NCI-H524 (cell line): ENCODE measurements around the gene ARFGAP3.

Experiments
- DNase-seq, 2 experiments: peaks; one replicate each; lab custom pipeline; 2025; lab: John Stamatoyannopoulos, UW

ARFGAP3 gene

GRCh38 chr22:42820045-42820763 lies 36.9 kb downstream of the ARFGAP3 start:
- peak in 1 of 2 experiments; percentile 40 for DNase-seq

DNA sequence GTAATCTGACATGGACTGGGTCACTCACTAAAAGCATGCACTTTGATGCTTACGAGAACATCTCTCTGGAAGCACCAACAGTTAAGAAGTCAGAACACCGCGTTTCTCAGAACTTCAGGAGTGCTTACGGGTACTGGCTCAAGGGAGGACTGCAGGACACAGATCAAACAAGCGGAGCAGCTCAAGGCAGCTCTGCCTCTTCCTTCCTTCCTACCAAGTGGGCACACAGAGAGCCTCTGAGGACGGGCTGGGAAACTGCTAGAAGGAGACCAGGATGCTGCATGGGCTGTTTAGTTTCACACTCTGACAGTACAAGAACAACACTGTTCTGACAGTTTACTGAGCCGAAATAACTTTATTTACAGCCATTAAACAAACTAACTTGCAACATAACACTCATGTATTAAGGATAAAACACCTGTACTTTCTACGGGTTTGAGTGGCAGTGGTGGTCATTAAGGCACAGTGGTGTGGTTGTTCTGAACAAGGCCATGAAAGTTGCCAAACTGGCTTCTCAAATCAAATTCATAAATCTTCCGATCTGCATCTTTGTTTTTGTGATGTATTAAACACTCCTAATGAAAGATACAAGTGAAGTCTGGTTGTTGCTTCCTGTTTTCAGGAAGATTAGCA lies 37.5 kb downstream of the ARFGAP3 start:
- DNase-seq: no peak

GRCh38 chr22:42817556-42817955 lies 39.5 kb downstream of the ARFGAP3 start:
- no peak for DNase-seq

GRCh38 chr22:42816336-42816735 lies 40.7 kb downstream of the ARFGAP3 start:
- no peak for DNase-seq

DNA sequence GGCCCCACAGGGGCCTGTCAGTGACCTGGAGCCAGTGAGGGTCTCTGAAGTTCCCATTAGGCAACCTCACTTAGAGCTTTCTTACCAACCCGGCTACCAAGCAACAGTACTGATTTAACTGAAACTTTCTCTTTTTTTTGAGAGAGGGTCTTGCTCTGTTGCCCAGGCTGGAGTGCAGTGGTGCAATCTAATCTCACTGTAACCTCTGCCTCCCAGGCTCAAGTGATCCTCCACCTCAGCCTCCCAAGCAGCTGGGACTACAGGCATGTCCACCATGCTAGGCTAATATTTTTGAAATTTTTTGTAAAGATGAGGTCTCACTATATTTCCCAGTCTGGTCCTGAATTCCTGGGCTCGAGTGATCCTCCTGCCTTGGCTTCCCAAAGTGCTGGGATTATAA lies 42.5 kb downstream of the ARFGAP3 start:
- no peak for DNase-seq

DNA sequence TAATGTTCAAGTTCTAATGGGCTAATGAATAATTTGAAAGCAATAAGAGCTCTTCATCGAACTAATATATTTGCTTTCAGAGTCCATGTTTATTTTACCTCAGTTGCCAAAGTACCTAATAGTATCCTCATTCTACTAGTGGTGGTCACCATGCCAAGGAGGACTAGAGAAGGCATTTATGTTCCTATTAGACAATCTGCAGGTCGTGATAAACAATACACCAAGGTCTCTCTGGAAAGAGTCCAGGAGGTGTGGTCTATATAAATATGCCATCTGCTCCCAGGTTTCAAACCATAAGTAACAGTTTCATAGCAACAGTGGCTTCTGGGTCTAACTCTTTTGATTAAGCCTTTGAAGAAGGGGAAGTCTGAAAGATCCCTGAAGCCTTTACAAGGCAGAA lies 42.9 kb downstream of the ARFGAP3 start:
- DNase-seq: peak; percentile 81 to 96

DNA sequence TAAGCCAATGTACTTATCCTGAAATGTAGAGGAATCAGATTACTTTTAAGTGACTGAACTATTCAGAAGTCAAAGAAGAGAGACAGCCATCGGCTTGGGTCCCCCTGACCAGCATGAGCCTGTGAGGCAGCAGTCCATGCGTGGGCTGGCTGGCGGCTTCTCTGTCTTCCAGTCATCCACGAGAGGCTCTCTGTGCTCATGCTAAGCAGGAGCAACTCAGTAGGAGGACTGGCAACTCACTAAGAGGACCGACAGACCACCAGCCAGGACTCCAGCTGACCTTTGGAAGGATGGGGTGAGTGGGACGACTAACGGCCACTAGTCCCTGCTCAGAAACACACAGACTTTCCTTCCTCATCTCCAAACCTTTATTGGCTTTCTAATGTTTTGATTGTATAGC lies 43.6 kb downstream of the ARFGAP3 start:
- DNase-seq: no peak

DNA sequence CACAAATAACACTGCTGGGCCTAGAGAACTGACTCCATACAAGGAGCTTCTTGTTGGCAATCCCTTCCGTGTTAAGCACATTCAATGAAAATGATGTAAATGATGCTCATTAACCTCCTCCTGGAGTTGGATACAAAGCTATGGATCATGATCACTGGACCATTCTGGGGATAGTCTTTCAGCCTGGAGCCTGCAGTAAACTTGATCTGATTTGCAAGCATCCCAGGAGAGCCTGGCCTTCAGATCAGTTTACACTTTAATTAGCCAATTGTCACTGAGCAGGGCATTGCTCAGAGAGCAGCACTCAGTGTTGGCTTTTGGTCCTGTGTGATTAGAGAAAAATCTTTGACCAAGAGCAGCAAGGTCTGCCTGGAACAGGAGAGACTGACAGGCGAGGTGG lies 45.6 kb downstream of the ARFGAP3 start:
- peak; percentile 16 to 81 for DNase-seq

GRCh38 chr22:42808521-42808920 lies 48.6 kb downstream of the ARFGAP3 start:
- no peak for DNase-seq

DNA sequence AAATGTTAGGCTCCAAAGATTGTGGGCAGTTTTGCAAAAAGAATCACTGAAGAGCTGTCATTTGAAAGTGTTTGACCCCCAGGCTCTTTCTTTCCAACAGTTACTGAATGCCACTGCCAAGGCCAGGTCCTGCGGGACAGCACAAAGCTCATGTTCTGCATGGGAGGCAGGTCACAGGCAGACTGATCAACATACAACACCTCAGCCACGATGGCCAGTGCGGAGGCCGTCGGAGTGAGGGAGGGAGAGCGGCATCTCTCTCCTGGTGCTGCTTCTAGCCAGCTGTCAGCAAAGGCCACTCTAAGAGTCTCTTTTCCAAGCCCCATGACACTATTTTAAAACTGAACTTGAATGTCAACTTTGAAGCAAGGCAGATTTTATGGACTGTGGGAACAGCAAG lies 49.9 kb downstream of the ARFGAP3 start:
- no peak for DNase-seq

- no peak for DNase-seq
Observed at GRCh38 chr22:42805998-42806830, 50.9 kb downstream of the ARFGAP3 start.

- no peak for DNase-seq
Observed at GRCh38 chr22:42805016-42805997, 51.8 kb downstream of the ARFGAP3 start.

DNA sequence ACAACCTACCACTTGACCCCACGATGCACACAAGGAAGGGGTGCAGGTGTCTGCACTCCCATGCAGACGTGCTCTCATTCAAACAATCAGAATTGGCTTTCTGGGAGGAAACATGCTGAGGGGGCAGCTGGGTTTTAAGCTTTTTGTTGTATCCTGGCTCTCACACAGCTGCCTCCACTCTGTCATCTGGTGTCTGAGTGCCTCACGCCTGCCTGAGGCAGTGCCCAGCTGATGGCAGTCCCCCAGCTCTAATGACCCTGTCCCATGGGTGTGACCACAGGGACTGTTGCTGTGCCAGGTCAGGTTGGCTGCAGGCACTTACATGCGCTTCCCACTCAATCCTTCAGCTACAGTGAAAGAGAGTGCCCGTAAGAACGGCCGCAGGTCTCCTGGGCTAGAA lies 53.7 kb downstream of the ARFGAP3 start:
- peak; percentile 58 to 90 for DNase-seq

GRCh38 chr22:42801252-42802080 lies 55.6 kb downstream of the ARFGAP3 start:
- no peak for DNase-seq

- peak; percentile 65 to 82 for DNase-seq
Observed at GRCh38 chr22:42800451-42801251, 56.4 kb downstream of the ARFGAP3 start.

DNA sequence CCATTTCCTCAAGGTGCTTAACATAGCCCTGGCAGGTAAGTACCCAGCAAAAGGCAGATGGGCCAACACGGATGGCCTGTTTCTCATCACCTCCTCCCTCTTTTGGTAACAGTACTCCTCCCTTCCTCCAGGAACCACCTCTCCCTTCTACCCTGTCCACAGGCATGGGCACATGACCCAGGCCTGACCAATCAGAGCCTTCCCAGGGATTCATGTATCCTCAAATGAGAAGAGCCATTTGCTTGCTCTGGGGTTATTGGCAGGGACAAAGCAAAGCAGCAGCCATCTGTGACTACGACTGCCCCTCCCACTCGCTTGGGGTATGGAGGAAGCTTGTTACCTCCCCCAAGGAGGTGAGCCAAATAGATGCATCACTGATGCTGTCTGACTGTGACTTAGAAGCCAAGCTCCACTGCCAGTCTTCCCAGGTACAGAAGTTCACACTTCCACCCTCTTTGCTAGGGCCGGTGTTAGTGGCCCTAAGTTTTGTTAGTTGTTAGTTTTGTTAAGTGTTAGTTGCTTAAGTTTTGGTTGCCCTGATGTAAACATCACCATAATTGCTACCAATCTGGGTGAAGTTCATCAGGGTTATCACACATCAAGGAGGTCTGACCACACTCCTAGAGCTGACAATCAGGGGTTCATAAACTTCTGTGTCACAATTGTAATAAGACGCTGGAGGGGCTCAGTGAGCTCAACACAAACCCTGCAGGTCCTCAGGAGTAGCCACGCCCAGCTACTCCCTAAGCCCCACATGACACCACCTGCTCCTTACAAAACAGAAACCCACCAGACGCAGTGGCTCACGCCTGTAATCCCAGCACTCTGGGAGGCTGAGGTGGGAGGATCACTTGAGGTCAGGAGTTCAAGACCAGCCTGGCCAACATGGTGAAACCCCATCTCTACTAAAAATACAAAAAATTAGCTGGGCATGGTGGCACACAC lies 57.3 kb downstream of the ARFGAP3 start:
- DNase-seq: peak; percentile 64 to 83

DNA sequence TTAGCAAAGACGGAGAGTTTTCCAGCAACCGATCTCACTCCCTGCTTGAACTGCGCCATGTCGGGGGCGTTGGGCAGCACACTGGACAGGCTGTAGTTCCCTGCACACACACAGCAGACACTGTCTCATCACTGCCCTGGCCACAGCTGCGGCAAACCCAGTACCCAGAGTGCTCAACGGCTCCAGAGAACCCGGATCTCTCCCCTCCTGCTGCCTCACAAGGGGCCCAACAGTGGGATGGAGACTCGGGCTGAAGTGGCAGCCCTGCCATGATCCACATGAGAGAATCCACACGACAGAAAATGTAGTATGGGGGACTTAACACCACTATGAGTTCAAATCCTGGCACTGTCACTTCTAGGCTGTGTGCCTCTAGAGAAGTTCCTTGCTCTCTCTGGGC lies 58.0 kb downstream of the ARFGAP3 start:
- no peak for DNase-seq

DNA sequence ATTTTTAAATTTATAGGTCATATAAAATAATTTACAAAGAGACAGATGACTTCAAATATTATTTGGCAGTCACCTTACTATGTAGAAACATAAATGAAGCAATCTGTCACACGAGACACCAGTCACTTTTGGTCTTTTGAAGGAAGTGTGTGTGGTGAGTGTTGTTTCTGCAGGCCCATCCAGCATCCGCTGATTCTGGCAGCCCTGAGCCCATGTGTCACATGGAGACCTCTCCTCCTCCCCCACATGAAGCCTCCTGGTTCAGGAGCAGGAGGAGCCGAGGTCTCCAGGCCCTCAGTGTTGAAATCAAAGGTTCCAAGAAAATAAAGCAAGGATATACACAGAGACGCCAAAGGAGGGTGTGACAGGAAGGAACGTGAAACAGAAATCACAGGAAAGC lies 60.1 kb downstream of the ARFGAP3 start:
- DNase-seq: no peak

DNA sequence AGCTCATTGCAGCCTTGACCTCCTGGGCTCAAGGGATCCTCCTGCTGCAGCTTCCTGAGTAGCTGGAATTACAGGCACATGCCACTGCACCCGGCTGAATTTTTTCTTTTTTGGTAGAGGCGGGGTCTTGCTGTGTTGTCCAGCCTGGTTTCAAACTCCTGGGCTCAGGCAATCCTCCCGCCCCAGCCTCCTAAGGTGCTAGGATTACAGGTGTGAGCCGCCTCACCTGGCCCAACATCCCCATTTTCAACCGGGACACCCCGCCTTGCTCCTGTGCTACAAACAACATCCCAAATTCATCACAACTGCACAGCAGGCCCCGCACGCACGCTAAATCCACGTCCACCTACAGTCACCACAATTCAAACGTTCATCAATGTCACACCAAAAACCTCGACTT lies 61.0 kb downstream of the ARFGAP3 start:
- no peak for DNase-seq
